Cardiac muscle cell (in vitro differentiated cells and primary cell): ENCODE measurements around the gene CMIP. TPM values are rescaled to one million over a fixed set of nuclear protein-coding genes. Genes with fewer than 3 reads are reported as not detected.

Experiments
- DNase-seq, 2 donors: peaks; one replicate each; pipeline versions ENCODE4 v3.0.0 to v3.0.0-alpha.2; 2010 to 2017; ENCODE audit warnings: low read depth in 1 of 2, low spot score in 1 of 2
- H3K27ac ChIP-seq: fragments of 200-600 bp; sonication (generic); 2 replicates; pipeline ENCODE4 v1.5.1; 2016
- H3K27me3 ChIP-seq: fragments of 200-600 bp; sonication (generic); 2 replicates; pipeline ENCODE4 v1.6.0; 2016; ENCODE audit warnings: control low read depth
- H3K36me3 ChIP-seq: fragments of 200-600 bp; sonication (generic); 2 replicates; pipeline ENCODE4 v1.5.1; 2016; ENCODE audit warnings: control low read depth
- H3K4me1 ChIP-seq: fragments of 200-600 bp; sonication (generic); 2 replicates; pipeline ENCODE4 v1.8.1; 2017; ENCODE audit warnings: low read depth, mild to moderate bottlenecking, mixed run types
- H3K4me3 ChIP-seq: fragments of 200-600 bp; sonication (generic); 2 replicates; pipeline ENCODE4 v1.5.1; 2016; ENCODE audit warnings: mild to moderate bottlenecking
- H3K9me3 ChIP-seq: fragments of 200-600 bp; sonication (generic); 2 replicates; pipeline ENCODE4 v1.5.1; 2017; ENCODE audit warnings: low read depth, mild to moderate bottlenecking, control low read depth
- CTCF ChIP-seq: IDR thresholded peaks from 2 replicates; pipeline ENCODE4 v1.5.1; 2012; ENCODE audit warnings: low read depth, mild to moderate bottlenecking, low read length
- polyA plus RNA-seq: library from polyadenylated mRNA; unstranded; fragments of >200 nt; fragmentation: Nextera tagmentation; extraction: Ambion mirVana; gene quantifications from 2 replicates; pipeline ENCODE4 v1.2.1, GENCODE V29; 2016
- total RNA-seq: library from RNA; depleted of rRNA; stranded (reverse); fragments of >200 nt; gene quantifications from 2 replicates; pipeline ENCODE4 v1.2.3, GENCODE V29; 2016

The CMIP gene
- total and polyA plus RNA-seq, 2 experiments from 2014 or later, result 1.8 to 22.2 TPM

GRCh38 chr16:81467072-81467471 lies 22.5 kb downstream of the CMIP start:
- DNase-seq, result no peak
- Histone ChIP-seq H3K4me1 (peaks cover 15% of the 10 kb centered on the region), H3K36me3 (no peaks in the 10 kb centered on the region), H3K27me3 (no peaks in the 10 kb centered on the region), H3K4me3 (no peak overlapping the region), H3K27ac (no peak overlapping the region), H3K9me3 (no peaks in the 10 kb centered on the region)
- TF ChIP-seq CTCF, result no peak

GRCh38 chr16:81467815-81468214 lies 23.2 kb downstream of the CMIP start:
- H3K9me3 ChIP-seq, result no peaks in the 10 kb centered on the region
- H3K4me3 ChIP-seq, result no peak overlapping the region
- no peak overlapping the region for H3K27ac ChIP-seq
- no peak for DNase-seq
- TF ChIP-seq CTCF, result no peak
- H3K36me3 ChIP-seq, result no peaks in the 10 kb centered on the region
- H3K27me3 ChIP-seq, result no peaks in the 10 kb centered on the region
- peaks cover 11% of the 10 kb centered on the region for H3K4me1 ChIP-seq

- no peak for TF ChIP-seq CTCF
- no peaks in the 10 kb centered on the region for H3K36me3 ChIP-seq
- no peak overlapping the region for H3K27ac ChIP-seq
- DNase-seq, result no peak
- H3K9me3 ChIP-seq, result no peaks in the 10 kb centered on the region
- H3K27me3 ChIP-seq, result no peaks in the 10 kb centered on the region
- peaks cover 11% of the 10 kb centered on the region for H3K4me1 ChIP-seq
- no peak overlapping the region for H3K4me3 ChIP-seq
Observed at GRCh38 chr16:81468269-81468902, 23.8 kb downstream of the CMIP start.

GRCh38 chr16:81469183-81469677 lies 24.6 kb downstream of the CMIP start:
- Histone ChIP-seq H3K4me1 (peaks cover 11% of the 10 kb centered on the region), H3K27me3 (no peaks in the 10 kb centered on the region), H3K36me3 (no peaks in the 10 kb centered on the region), H3K27ac (peak overlapping the region; percentile 81), H3K4me3 (no peak overlapping the region), H3K9me3 (no peaks in the 10 kb centered on the region)
- TF ChIP-seq CTCF, result no peak
- DNase-seq, result no peak

GRCh38 chr16:81469710-81470535 lies 25.3 kb downstream of the CMIP start:
- peak overlapping the region; percentile 81 for H3K27ac ChIP-seq
- H3K9me3 ChIP-seq, result no peaks in the 10 kb centered on the region
- DNase-seq, result no peak
- no peak for TF ChIP-seq CTCF
- peaks cover 11% of the 10 kb centered on the region for H3K4me1 ChIP-seq
- H3K27me3 ChIP-seq, result no peaks in the 10 kb centered on the region
- H3K4me3 ChIP-seq, result no peak overlapping the region
- no peaks in the 10 kb centered on the region for H3K36me3 ChIP-seq
